GM15510 (cell line): Measurements from ENCODE around the gene ATOH8.

Experiments
- POLR2A ChIP-seq: IDR thresholded peaks from 3 replicates; pipeline ENCODE4 v1.6.1; 2011; ENCODE audit warnings: borderline replicate concordance; ENCODE audit not compliant: insufficient read length; ENCODE audit errors: extremely low read depth

The ATOH8 gene

DNA sequence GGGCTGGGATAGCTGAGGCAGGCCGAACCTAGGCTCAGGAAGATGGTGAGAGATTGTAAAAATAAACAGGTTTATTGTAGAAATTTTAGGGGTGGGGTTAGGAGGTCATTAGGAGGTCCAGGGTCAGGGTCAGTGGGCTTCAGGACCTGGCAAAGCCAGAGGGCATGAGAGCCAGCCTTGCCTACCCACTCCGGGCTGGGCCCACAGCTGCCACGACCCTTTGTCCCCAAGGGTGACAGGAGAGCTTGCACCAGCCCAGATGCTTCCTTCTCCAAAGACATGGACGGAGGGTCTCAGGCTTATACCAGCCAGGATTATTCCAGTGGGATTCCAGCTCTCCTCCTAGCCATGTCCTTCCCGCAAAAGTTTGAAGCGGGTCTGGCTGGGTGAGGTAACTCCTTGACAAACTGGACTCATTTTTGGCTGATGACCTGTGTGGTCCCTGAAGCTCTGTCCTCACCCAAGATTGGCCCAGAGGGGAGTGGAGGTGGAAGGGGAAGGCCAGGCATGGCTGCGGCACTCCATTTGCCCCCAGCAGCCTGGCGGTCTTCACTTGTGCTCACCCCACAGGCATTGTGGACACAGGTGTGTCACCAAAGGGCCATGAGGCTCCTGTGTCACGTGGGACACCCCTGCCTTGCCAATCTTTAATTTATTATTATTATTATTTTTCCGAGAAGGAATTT lies 23.8 kb upstream of the ATOH8 start:
- TF ChIP-seq POLR2A = no peak

DNA sequence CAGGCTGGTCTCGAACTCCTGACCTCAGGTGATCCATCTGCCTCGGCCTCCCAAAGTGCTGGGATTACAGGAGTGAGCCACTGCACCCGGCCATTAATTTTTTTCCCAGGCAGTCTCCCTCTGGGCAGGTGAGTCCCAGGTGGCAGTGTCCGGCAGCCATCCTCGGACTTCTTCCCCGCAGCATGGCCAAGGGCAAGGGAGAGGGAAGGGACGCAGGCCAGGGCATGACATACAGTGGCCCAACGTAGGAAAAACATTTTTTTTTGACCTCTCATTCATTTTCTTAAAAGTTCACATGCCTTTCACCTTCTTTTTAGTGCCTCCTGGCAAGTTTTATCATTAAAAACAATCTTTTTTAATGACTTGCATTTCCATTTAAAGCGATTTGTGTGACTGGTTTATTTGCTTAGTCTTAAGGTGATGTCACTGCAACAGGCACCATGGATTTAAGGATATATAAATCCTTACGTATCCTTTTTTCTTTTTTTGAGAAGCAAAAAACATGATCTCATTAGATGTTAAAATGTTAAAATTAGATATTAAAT lies 23.0 kb upstream of the ATOH8 start:
- TF ChIP-seq POLR2A = no peak

DNA sequence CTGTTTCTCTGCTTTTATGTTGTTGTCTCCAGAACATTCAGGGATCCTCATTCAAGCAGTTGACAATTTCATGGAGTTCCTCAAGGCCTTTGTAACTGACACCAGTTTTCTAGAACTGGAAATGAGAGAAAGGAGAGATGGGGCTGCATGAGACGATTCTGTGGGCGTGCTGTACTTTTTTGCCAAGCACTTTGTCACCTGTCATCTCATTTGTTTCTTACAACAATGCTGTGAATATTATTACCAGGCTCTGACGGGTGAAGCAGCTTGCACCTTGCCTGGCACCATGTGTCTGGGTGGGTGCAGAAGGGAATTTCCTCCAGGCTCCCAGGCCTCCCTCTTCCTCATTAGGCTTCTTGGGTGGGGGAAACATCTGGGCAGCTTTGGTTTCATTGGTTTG lies 22.2 kb upstream of the ATOH8 start:
- TF ChIP-seq POLR2A = no peak

DNA sequence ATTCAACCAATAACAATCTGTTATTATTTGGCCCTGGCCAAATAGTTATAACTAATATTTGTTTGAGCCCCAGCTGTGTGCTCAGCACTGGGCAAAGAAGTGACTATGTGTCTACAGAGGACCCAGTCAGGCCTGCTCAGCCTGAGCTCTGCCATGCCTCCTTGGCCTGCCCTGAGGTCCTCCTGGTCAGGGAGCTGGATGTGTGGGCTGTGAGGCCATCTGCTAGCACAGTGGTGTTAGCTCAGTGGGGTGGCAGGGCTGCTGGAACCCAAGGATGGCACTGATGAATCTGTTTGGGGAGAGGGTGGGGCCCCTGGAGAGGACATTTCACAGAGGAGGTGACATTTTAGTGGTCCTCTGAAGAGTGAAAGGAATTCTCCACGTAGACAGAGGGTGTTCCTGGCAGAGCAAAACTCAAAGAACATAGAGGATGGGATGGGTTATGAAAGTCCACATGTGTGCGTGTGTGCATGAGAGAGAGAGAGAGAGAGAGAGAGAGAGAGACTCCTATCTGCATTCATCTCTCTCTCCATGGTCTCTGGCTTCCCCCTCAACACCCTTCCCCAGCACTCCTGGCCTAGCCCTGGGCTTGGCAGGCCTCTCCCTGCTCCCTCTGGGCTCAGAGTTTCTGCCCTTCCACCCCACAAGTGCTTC lies 21.2 kb upstream of the ATOH8 start:
- TF ChIP-seq POLR2A = no peak

DNA sequence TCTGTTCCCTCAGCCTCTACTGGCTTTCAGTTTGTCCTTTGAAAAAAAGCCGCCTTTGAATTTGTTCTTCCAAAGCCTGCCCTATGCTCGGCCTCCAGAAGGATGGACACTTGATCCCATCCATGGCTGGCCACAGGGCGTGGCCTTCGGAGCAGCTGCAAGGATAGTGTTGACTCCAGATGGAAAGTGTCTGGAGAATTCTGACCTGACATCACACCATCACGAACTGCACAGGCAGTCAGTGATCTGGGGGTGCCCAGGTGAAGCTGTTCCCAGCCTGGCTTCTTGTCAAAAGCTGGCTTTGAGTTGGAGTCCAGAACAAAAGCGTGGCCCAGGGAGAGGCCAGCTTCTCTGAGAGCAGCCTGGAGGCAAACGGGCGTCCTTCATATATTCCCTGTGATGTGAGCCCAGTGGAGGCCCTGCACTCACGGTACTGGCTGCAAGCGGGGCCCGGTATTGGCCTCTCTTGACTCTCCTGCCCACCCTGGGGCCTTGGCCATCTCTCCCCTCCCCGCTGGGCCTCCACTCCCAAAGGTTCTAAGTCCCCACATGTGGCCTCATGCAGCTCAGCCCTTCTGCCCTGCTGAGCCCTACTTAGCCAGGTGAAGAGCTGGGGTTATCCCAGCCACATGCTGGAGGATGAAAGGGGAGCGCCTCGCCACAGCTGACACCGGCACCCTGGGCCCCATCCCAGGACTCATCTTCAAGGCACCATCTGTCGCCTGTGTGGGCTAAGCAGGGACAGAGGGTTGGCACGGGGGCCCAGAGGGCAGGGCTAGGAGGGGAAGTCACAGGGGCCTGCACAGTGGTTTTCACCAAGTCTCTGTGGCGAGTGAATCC lies 20.4 kb upstream of the ATOH8 start:
- no peak for TF ChIP-seq POLR2A

DNA sequence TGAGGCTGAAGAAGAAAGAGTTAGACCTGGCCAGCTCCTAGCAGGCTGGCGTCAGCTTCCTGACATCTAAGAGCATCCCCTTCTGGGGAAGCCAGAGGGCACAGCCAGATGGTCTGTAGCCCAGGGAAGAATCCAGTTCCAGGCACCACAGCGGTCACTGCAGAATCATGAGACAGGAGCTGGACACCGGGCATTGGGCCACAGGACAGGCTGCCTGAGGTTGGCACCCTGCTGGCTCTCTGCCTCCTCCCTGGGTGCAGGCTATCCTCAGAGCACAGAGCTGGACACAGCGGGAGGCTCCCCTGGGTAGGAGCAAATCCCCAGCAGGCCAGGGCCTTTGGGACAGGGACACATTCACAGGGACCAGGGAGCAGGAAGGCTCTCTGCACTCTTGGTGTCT lies 19.8 kb upstream of the ATOH8 start:
- no peak for TF ChIP-seq POLR2A

DNA sequence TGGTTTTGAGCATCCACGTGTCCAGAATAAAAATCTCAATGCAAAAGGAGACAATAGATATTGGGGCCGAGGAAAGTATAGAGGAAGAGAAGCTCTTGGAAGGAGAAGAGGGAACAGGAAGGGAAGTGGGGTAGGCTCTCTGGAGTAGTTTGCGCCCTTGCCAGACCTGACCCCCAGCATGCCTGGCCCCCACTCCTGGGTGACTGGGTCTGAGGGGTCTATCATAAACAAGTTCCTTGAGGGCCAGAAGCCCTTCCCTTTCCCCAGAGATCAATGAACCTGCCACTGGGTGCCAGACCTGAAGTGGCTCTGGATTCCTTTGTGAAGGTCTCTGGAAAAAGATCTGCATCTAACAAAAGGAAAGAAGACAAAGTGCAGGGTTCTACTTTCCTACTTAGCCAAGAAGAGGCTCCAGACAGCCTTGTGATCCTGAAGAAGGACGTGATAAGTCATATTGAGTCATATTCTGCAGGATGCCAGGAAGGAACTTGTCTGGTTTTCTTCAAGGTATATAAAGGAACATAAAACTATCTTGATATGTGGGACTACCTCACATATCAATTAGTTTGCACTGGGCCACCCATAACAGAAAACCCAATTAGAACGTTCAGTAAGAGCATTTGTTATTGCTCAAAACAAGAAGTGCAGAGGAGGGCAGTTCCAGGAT lies 18.7 kb upstream of the ATOH8 start:
- no peak for TF ChIP-seq POLR2A

DNA sequence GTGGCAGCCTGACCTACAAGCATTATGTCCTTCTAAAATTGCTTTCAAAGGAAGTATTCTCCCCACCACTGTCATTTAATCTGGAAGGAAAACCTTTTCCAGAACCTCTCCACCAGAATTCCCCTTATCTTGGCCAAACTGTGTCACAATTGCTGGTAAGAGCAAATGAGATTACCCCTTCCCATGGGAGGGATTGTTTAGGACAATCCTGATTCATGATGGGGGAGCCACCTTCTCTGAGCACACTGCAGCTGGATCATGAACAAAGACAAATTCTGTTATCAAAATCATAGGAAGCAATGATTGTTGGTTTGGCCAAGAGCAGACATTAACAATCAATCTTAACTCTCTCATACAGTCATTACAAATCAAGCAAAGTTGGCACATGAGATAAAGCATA lies 18.1 kb upstream of the ATOH8 start:
- no peak for TF ChIP-seq POLR2A

DNA sequence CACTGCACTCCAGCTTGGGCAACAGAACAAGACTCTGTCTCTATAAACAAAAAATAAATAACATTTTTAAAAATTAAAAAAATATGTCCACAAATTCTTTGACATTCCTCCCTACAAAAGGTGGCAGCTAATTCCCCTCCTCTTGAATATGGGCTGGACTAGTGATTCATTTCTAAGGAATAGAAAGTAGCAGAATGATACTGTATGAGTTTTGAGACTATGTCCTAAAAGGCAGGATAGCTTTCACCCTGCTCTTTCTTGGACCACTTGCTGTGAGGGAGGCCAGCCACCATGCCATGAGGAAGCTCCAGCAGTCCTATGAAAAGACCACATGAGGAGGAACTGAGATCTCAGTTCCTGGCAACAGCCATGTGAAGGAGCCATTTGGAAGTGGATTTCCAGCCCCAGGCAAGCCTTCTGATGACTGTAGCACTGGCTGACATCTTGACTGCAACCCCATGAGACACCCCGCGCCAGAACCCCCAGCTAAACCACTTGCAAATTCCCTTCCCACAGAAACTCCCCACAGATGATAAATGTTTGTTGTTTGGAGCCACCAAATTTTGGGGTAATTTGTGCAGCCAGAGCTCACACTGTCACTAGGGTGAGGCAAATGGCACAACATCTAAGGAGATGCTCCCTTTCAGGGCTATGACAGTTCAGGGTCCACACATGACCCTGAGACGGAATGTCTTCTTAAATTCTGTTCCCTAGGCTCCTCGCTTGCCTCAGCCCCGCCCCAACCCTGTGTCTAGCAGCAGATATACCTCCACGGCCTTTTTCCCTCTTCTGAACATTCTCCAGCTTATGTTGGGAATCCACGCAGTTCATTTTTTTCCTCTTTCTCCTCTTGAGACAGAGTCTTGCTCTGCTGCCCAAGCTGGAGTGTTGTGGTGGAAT lies 17.1 kb upstream of the ATOH8 start:
- no peak for TF ChIP-seq POLR2A

DNA sequence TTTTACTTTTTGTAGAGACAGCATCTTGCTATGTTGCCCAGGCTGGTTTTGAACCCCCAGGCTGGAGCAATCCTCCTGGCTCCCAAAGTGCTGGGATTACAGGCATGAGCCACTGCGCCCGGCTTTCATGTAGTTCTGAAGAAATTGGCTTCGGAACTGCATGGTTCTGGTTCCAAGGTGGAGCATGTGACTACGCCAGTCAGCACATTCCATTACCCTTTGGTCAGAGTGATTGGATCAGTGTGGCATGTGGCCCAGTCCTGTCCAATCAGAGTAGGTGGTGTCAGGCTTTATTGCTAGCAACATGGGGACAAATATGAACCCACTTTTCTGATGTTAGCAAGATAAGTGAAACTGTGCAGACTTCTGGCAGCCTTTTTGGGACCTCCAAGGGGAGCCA lies 16.3 kb upstream of the ATOH8 start:
- no peak for TF ChIP-seq POLR2A

DNA sequence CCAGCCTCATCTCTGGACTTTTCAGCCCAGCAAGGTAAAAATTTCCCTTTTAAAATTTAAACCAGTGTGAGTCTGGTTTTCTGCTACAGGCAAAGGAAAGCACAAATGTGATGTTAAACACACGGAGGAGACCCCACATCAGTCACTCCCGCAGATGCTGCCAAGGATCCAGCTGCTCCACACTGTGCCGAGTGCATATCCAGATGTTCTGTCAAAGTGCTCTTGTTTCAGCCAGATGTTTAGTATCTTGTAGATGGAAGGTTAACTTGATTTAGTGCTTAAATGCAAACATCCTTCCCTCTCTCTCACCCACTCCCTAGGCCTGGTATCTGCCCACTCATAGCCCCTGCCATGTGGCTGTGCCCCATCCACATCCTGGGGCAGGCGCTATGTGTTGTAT lies 15.8 kb upstream of the ATOH8 start:
- TF ChIP-seq POLR2A = no peak

DNA sequence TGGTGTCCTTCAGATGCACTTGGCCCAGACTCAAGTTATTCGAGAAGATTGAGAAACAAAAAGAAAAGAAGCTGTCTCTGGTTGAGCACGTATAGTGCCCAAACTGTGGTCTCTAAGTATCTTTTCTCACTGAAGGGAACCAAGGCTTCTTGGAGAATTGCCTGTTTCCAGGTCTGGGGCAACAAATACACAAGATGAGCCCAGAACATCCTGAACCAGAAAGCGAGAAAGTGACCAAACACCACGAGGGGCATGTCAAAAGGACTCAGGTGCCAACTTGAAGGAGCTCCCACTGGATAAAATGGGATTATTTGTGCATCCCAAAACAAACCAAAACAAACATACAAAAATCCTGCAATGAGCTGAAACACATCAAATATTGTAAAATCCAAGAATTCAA lies 13.6 kb upstream of the ATOH8 start:
- TF ChIP-seq POLR2A = no peak

DNA sequence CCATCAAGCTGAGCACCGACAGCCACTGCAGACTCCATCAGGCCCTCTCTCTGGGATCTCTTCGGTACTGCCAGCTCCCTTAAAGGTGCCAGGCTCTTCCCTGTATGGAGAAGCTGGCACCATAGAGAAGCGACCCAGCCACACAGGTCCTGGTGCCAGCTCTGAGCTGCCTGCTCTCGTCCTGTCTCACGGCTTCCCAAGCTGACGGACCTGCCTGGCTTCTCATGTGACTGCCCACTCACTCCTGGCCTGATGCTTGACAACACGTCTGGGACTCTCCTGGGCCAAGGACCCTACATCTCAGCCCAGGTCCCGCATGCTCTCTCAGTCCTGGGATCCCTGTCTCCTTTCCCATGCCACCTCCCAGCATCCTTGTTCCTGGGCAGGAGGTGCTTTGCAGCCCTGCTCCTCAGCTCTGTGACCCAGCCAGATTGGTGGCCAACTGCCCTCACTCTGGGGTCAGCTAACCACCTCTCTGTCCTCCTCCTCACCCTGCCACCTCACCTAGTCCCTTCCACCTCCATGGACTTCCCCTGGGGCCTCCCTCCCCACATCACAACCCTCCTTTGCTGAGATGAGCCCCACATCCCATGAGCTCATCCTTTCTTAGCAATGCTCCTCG lies 12.5 kb upstream of the ATOH8 start:
- TF ChIP-seq POLR2A = no peak

DNA sequence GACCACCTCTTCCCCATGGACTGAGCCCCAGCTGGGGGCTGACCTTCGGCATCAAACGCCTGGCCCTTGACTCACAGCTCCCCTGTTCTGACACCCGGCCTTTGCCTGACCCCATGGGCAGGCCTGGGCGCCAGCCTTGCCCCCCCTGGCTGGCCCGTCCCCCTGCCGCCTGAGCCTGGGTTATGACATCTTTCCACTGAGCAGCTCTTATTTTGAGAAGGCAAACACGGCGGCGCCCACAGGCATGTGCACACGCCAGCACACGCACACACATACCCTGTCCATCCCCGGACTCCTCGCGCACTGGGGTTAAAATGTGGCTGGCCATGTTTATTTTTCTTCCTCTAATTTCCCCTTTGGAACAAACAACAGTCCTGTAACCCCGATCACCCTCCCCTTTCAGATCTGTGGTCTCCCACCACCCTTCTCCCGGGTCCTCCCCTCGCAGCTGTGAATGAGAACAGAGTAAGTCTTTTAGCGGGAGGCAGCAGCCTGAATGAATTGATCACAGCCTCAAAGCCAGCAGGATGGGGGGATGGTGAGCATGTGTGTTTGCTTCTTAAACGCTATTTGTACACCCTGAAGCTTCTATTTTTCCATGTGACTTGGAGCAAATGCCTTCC lies 11.8 kb upstream of the ATOH8 start:
- no peak for TF ChIP-seq POLR2A
